Heart left ventricle (tissue), 16 donors: ENCODE results near the gene PARD3. TPM values are rescaled to one million over a fixed set of nuclear protein-coding genes. Genes with fewer than 3 reads are reported as not detected.
"Not testable (repeated sequence)": the region's sequence is repeated elsewhere in the genome, so short reads cannot be mapped to it uniquely, and the experiment has no call there.

ENCODE experiments used
- ATAC-seq, 4 donors: fragments of 200-7000 bp; cut with Tn5 transposase; one replicate each; pipeline ENCODE4 v1.9.1; 2020 to 2022; ENCODE audit warnings: moderate library complexity in 4 of 4, mild to moderate bottlenecking in 3 of 4, moderate number of reproducible peaks in 1 of 4
- DNase-seq, 5 donors: peaks; one replicate each; pipeline ENCODE4 v3.0.0-alpha.2; 2020
- H3K27ac ChIP-seq, 12 donors: fragments of 200-600 bp; sonication (generic) in 4 of 12; one replicate each; pipeline versions ENCODE4 v1.5.0 to v1.8.0; 2016 to 2022; ENCODE audit warnings: mild to moderate bottlenecking in 2 of 12
- H3K27me3 ChIP-seq, 9 donors: fragments of 200-600 bp; sonication (generic) in 2 of 9; one replicate each; pipeline versions ENCODE4 v1.5.1 to v1.8.0; 2016 to 2022; ENCODE audit warnings: mild to moderate bottlenecking in 3 of 9
- H3K36me3 ChIP-seq, 9 donors: fragments of 200-600 bp; sonication (generic) in 2 of 9; one replicate each; pipeline versions ENCODE4 v1.5.0 to v1.8.0; 2018 to 2022; ENCODE audit warnings: mild to moderate bottlenecking in 2 of 9
- H3K4me1 ChIP-seq, 12 donors: fragments of 200-600 bp; sonication (generic) in 4 of 12; one replicate each; pipeline versions ENCODE4 v1.5.0 to v1.8.0; 2016 to 2022; ENCODE audit warnings: mild to moderate bottlenecking in 3 of 12
- H3K4me3 ChIP-seq, 12 donors: fragments of 200-600 bp; sonication (generic) in 4 of 12; one replicate each; pipeline versions ENCODE4 v1.5.0 to v1.8.0; 2017 to 2022; ENCODE audit warnings: mild to moderate bottlenecking in 9 of 12, moderate library complexity in 4 of 12
- H3K9me3 ChIP-seq, 12 donors: fragments of 200-600 bp; sonication (generic) in 4 of 12; one replicate each; pipeline versions ENCODE4 v1.5.0 to v1.8.0; 2016 to 2022; ENCODE audit warnings: mild to moderate bottlenecking in 1 of 12
- CTCF ChIP-seq, 12 donors: fragments of 200-600 bp; sonication (generic) in 4 of 12; IDR thresholded peaks; one replicate each; pipeline versions ENCODE4 v1.5.0 to v1.8.0; 2018 to 2022; ENCODE audit warnings: antibody characterized with exemption in 12 of 12, mild to moderate bottlenecking in 5 of 12
- POLR2A ChIP-seq, 2 donors: fragments of 450-650 bp; IDR thresholded peaks; one replicate each; pipeline ENCODE4 v1.6.1; 2017; ENCODE audit warnings: antibody characterized with exemption in 2 of 2, mild to moderate bottlenecking in 2 of 2, moderate library complexity in 2 of 2
- WGBS, 4 donors: extraction: QIAGEN DNeasy Blood & Tissue Kit in 2 of 4; methylation state at CpG; one replicate each; pipeline versions ENCODE4 v1.1.5 to v1.1.7; 2013 to 2018; 5-methylcytosine and 5-hydroxymethylcytosine counted together
- intact Hi-C, 10 donors: fragments of 100-400 bp; cut with DNase I; formaldehyde crosslinking; loops; one replicate each; pipeline versions ENCODE4 v1.11.1 to v1.14.2; 2022
- polyA plus RNA-seq, 2 donors: library from polyadenylated mRNA; stranded (reverse); fragments of 200-250 nt; gene quantifications; one replicate each; pipeline ENCODE4 v1.2.3, GENCODE V29; 2013
- total RNA-seq, 9 donors: library from RNA; depleted of rRNA in 2 of 9; stranded (reverse); fragments of >200 nt in 2 of 9; fragmentation: NEBNext Ultra II Directional in 3 of 9; extraction: Animal tissue kit (Norgen Biotek cat#: 25700) in 3 of 9; gene quantifications; one replicate each; pipeline versions ENCODE4 v1.1.0 to v1.2.4, GENCODE V29; 2016 to 2023
- donor health status: ischemic (EF 13 %, LVEDD 7.1; RV severe dilation, severe dysfunction).
- donor health status: healthy with polysubstance abuse.
- donor health status: DM: no; HTN: yes; CAD: no.
- donor health status: DM: no; HTN: no; CAD: no.
- donor health status: ischemic (EF 25% LVEDD 6.9; RV normal size, moderate dysfunction).
- donor health status: ischemic (EF 25% LVEDD 5.7; RV mildly dilated, moderate dysfunction).
- donor health status: healthy.
- donor health status: DM: yes; HTN: yes; CAD: no.
- donor health status: ischemic (EF 35%, LVEDD 5.7; RV mildly dilated, moderate dysfunction).
- donor health status: nonischemic (EF 11% LVEDD 7.7; RV severe dilation, severe dysfunction).
- donor health status: DM: yes; HTN: yes; CAD: no.
- donor health status: PGD.
- donor health status: ischemic (EF 29% LVEDD 5.4; RV normal size, mild dysfunction).
- donor health status: nonischemic (EF 23%, LVEDD 6.1; RV moderate dilation, normal function).

Gene PARD3
- total and polyA plus RNA-seq, 11 donors, result 24.8 to 69.7 (median 33.1) TPM

- 92 to 96% (median 94%) methylated on average over 3 of the region's 3 CpGs for WGBS, 4 donors
- ATAC-seq, result no peak
- no peak for DNase-seq
- no peak overlapping the region for H3K4me3 ChIP-seq
- no peaks in the 10 kb centered on the region for H3K36me3 ChIP-seq
- H3K27me3 ChIP-seq, result no peaks in the 10 kb centered on the region
- peaks cover 0 to 4% (median 0%) of the 10 kb centered on the region in 12 donors for H3K9me3 ChIP-seq
- intact Hi-C loops, result loop anchor here in 1 of 10 donors (5.0 kb wide), 1 partner anchor 703 kb away; no protein-coding TSS in a partner anchor
- TF ChIP-seq POLR2A (IDR thresholded peaks at IDR 0.05), result no peak
- no peak for TF ChIP-seq CTCF (IDR thresholded peaks at IDR 0.05)
- no peaks in the 10 kb centered on the region for H3K4me1 ChIP-seq
- H3K27ac ChIP-seq, result no peak overlapping the region
Measured at GRCh38 chr10:34274906-34275305, 540.2 kb downstream of the PARD3 start.

- intact Hi-C loops, result loop anchor here in 1 of 10 donors (5.0 kb wide), 1 partner anchor 701 kb away; no protein-coding TSS in a partner anchor
- WGBS, 4 donors, result 95 to 100% (median 97%) methylated on average over 1 of the region's 1 CpG
- Histone ChIP-seq H3K27ac (no peak overlapping the region), H3K9me3 (peaks cover 0 to 4% (median 0%) of the 10 kb centered on the region in 12 donors), H3K4me3 (no peak overlapping the region), H3K36me3 (peaks cover 0 to 7% (median 0%) of the 10 kb centered on the region in 9 donors), H3K4me1 (no peaks in the 10 kb centered on the region), H3K27me3 (no peaks in the 10 kb centered on the region)
- ATAC-seq, result no peak
- DNase-seq, result no peak
- TF ChIP-seq CTCF (IDR thresholded peaks at IDR 0.05), result no peak
- no peak for TF ChIP-seq POLR2A (IDR thresholded peaks at IDR 0.05)
Measured at GRCh38 chr10:34273340-34273739, 541.8 kb downstream of the PARD3 start.

- 92 to 95% (median 94%) methylated on average over 3 of the region's 3 CpGs for WGBS, 4 donors
- DNase-seq (no peak), ATAC-seq (no peak)
- Histone ChIP-seq H3K27me3 (no peaks in the 10 kb centered on the region), H3K27ac (no peak overlapping the region), H3K9me3 (peaks cover 0 to 4% (median 0%) of the 10 kb centered on the region in 12 donors), H3K4me1 (no peaks in the 10 kb centered on the region), H3K4me3 (no peak overlapping the region), H3K36me3 (peaks cover 0 to 7% (median 0%) of the 10 kb centered on the region in 9 donors)
- TF ChIP-seq CTCF (IDR thresholded peaks at IDR 0.05) (no peak), POLR2A (IDR thresholded peaks at IDR 0.05) (no peak)
- intact Hi-C loops, result loop anchor here in 1 of 10 donors (5.0 kb wide), 1 partner anchor 700 kb away; no protein-coding TSS in a partner anchor
Measured at GRCh38 chr10:34272316-34272715, 542.8 kb downstream of the PARD3 start.

GRCh38 chr10:34268410-34268809, 546.7 kb downstream of the PARD3 start:
- H3K4me3 ChIP-seq, intact Hi-C loops, H3K4me1 ChIP-seq, H3K27ac ChIP-seq, DNase-seq, H3K36me3 ChIP-seq, H3K9me3 ChIP-seq, H3K27me3 ChIP-seq, ATAC-seq: not testable (repeated sequence)
- WGBS, 4 donors, result 93 to 100% (median 97%) methylated on average over 1 to 2 of the region's 2 CpGs

- no peak overlapping the region for H3K27ac ChIP-seq
- WGBS, 4 donors, result 81 to 100% (median 90%) methylated on average over 1 of the region's 1 CpG
- no peak for TF ChIP-seq POLR2A (IDR thresholded peaks at IDR 0.05)
- TF ChIP-seq CTCF (IDR thresholded peaks at IDR 0.05), result no peak
- no peaks in the 10 kb centered on the region for H3K36me3 ChIP-seq
- no peaks in the 10 kb centered on the region for H3K27me3 ChIP-seq
- no peak for DNase-seq
- intact Hi-C loops, result no loop called here
- peaks cover 0 to 7% (median 0%) of the 10 kb centered on the region in 12 donors for H3K9me3 ChIP-seq
- no peaks in the 10 kb centered on the region for H3K4me1 ChIP-seq
- ATAC-seq, result no peak
- H3K4me3 ChIP-seq, result no peak overlapping the region
Measured at GRCh38 chr10:34262985-34263384, 552.1 kb downstream of the PARD3 start.
